ENCODE results near the gene EEA1. TPM values are rescaled to one million over a fixed set of nuclear protein-coding genes. Genes with fewer than 3 reads are reported as not detected.
A peak's percentile ranks its signal among the peaks of the same experiment; 100 is the strongest.

The EEA1 gene
- total RNA-seq: 10 to 100 TPM; 13.2 to 78.4 (median 25.3) TPM

DNA sequence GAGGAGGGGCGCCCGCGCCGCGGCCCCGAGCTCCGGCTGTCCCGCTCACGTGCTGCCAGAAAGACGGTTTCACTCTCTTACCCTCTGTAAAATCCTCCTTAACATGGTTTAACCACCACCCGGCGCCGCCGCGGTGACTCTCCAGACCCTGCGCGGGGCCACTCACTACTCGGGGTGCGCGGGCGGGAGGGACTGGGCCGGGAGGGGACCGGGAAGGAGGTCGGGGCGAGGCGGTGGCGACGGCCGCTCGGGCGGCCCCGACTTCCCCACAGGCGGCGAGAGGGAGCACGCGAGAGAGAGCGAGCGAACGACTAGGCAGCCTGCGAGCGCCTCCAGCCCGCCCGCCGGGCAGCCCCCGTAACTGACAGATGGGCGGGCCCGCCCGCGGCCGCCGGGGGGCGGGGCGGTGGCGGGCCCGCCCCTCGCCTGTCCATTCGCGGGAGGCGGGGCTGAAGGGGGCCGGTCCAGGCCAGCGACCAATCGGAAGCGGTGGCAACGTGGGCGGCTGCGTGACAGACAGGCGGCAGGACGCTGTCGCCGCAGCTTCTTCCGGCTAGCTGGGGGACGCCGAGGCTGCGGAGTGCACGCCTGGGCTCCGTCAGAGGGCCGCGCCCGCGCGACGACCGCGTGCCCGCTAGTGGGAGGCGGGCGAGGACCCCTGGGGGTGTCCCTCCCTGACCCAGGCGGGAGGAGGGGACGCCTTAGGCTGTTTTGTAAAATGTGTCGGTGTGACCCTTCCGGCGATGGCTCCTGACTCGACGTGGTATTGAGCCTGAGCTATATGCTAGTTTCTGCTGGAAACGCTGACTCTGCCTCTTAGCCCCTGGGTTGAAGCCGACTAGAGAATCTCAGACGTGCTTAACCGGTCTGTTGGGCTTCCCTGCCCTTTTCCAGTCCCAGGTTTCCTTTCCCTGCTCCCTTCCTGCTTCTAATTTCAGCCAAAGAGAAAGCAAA lies at the start of gene EEA1:
TSS of gene EEA1 (minus strand) at position 334 of the 954 bp plus-strand sequence. CDS start at position 105, 229 bp downstream.
- Histone ChIP-seq H3K4me3 (peak within 1 kb of the TSS; percentile 71 to 98 (median 84)), H3K27ac (peak within 1 kb of the TSS; percentile 95 to 99 (median 98)), H3K27me3 (no peaks in the 10 kb centered on the region), H3K4me1 (peaks cover 0 to 13% (median 4%) of the 10 kb centered on the region in 4 donors), H3K36me3 (no peaks in the 10 kb centered on the region), H3K9me3 (no peaks in the 10 kb centered on the region)
- TF ChIP-seq, protein P1, sequence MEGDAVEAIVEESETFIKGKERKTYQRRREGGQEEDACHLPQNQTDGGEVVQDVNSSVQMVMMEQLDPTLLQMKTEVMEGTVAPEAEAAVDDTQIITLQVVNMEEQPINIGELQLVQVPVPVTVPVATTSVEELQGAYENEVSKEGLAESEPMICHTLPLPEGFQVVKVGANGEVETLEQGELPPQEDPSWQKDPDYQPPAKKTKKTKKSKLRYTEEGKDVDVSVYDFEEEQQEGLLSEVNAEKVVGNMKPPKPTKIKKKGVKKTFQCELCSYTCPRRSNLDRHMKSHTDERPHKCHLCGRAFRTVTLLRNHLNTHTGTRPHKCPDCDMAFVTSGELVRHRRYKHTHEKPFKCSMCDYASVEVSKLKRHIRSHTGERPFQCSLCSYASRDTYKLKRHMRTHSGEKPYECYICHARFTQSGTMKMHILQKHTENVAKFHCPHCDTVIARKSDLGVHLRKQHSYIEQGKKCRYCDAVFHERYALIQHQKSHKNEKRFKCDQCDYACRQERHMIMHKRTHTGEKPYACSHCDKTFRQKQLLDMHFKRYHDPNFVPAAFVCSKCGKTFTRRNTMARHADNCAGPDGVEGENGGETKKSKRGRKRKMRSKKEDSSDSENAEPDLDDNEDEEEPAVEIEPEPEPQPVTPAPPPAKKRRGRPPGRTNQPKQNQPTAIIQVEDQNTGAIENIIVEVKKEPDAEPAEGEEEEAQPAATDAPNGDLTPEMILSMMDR (IDR thresholded peaks at IDR 0.05): peak in 3 of 6 experiments; percentile 9 to 41 (median 28)
- peak; percentile 94 to 95 for TF ChIP-seq POLR2A (IDR thresholded peaks at IDR 0.05)
- peak; percentile 97 to 98 (median 98) for DNase-seq

DNA sequence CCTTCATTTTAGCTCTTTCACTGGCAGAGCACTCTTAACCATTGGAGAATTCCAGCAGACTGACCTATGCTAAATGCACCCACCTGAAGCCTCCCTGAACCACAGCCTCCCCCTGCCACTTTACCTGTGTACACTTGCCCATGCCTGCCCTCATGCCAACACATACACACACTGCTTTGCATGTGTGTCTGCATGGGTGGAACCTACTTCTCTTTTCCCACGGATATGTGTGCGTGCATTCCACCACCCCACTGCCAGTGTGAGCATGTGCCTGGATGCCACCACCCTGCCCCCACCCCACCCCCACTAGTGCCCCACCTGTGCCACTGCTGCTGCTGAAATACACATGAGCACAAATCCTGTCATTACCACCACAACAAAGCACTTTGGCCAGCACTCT lies 49.5 kb upstream of the EEA1 start:
- H3K27me3 ChIP-seq: no peaks in the 10 kb centered on the region
- DNase-seq: no peak
- no peaks in the 10 kb centered on the region for H3K4me1 ChIP-seq
- H3K4me3 ChIP-seq: no peak overlapping the region
- H3K36me3 ChIP-seq: no peaks in the 10 kb centered on the region
- H3K9me3 ChIP-seq: peaks cover 0 to 8% (median 0%) of the 10 kb centered on the region in 4 donors
- TF ChIP-seq, protein P1 (IDR thresholded peaks at IDR 0.05): no peak
- no peak for TF ChIP-seq POLR2A (IDR thresholded peaks at IDR 0.05)
- no peak overlapping the region for H3K27ac ChIP-seq

DNA sequence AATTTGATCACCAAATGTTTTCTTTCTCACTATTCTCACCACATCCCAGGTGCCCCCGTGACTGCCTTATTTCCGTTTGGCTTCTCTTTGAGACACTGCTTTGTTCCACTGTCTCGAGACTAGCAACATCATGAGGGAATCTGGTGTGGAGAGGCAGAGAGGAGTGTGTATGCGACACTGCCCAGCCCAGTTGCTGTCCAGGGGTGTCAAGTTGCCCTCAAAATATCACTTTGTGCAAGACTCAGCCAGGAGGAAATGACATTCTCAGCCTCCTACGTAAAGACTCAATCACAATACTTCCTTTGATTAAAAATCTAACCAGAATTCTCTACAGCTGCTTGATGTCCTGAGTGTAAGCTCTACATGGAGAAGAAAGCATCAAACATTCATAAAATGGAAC lies 48.2 kb upstream of the EEA1 start:
- no peaks in the 10 kb centered on the region for H3K4me1 ChIP-seq
- no peaks in the 10 kb centered on the region for H3K27me3 ChIP-seq
- peaks cover 0 to 8% (median 0%) of the 10 kb centered on the region in 4 donors for H3K9me3 ChIP-seq
- TF ChIP-seq POLR2A (IDR thresholded peaks at IDR 0.05): no peak
- TF ChIP-seq, protein P1 (IDR thresholded peaks at IDR 0.05): no peak
- no peak overlapping the region for H3K4me3 ChIP-seq
- no peak overlapping the region for H3K27ac ChIP-seq
- no peaks in the 10 kb centered on the region for H3K36me3 ChIP-seq
- DNase-seq: no peak

DNA sequence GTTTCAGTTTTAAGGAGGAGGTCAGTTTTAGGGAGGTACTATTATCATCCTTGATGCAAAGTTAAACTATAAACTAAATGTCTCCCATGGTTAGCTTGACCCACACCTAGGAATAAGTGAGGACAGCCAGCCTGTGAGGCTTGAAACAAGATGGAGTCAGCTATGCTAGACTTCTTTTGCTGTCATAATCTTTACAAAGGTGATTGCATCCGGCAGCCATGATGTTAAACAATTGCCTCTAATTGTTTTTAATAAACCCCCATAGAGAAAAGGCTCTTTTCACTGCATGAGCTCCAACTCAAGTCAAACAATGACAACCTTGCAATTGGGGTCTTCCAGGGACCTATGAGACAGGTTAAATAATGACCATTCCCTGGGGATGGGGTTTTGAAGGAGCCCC lies 45.7 kb upstream of the EEA1 start:
- Histone ChIP-seq H3K27me3 (no peaks in the 10 kb centered on the region), H3K27ac (no peak overlapping the region), H3K4me3 (no peak overlapping the region), H3K36me3 (no peaks in the 10 kb centered on the region), H3K9me3 (no peaks in the 10 kb centered on the region), H3K4me1 (peaks cover 0 to 7% (median 0%) of the 10 kb centered on the region in 4 donors)
- no peak for DNase-seq
- no peak for TF ChIP-seq POLR2A (IDR thresholded peaks at IDR 0.05)
- TF ChIP-seq, protein P1 (IDR thresholded peaks at IDR 0.05): no peak

DNA sequence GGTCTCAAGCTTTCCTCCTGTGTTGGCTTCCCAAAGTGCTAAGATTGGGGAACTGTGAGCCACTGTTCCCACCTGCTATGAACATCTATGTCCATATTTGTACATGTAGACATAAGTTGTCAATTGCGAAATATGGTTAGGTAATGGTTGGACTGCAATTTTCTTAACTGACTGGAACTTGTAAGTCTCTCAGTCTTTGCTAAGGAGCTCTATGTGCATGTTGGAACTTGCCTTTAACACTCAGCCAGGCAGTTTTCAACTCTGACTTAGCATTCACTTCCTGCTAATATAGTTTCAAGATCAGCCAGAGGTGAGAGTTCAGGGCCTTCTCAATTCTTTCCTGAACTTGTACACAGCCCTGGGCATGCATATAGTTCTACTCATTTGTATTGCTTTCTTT lies 44.5 kb upstream of the EEA1 start:
- DNase-seq: no peak
- TF ChIP-seq, protein P1 (IDR thresholded peaks at IDR 0.05): no peak
- H3K4me3 ChIP-seq: no peak overlapping the region

More for the DNA sequence above, 44.5 kb upstream of the EEA1 start:
- peaks cover 0 to 7% (median 0%) of the 10 kb centered on the region in 4 donors for H3K4me1 ChIP-seq
- H3K27ac ChIP-seq: no peak overlapping the region
- H3K36me3 ChIP-seq: no peaks in the 10 kb centered on the region
- no peaks in the 10 kb centered on the region for H3K9me3 ChIP-seq
- H3K27me3 ChIP-seq: no peaks in the 10 kb centered on the region

Measured in Peyer's patch (tissue), 4 donors.